DOHH2 (cell line): ENCODE data around the gene PSEN2.

Experiments used
- H3F3A ChIP-seq: fragments of 200-600 bp; sonication (generic), shearing (Covaris generic); 2 replicates; pipeline ENCODE4 v1.6.0; 2016; ENCODE audit warnings: antibody characterized with exemption, mild to moderate bottlenecking; ENCODE audit not compliant: control insufficient read depth, insufficient read depth
- H3K27ac ChIP-seq: fragments of 200-600 bp; sonication (generic); 2 replicates; pipeline ENCODE4 v1.5.1; 2014; ENCODE audit warnings: low read depth, mild to moderate bottlenecking, low read length, moderate library complexity
- H3K27me3 ChIP-seq: fragments of 200-600 bp; sonication (generic); 2 replicates; pipeline ENCODE4 v1.6.1; 2014; ENCODE audit warnings: mild to moderate bottlenecking, low read length, mixed read lengths; ENCODE audit not compliant: control insufficient read depth
- H3K36me3 ChIP-seq: fragments of 200-600 bp; sonication (generic); 2 replicates; pipeline ENCODE4 v1.6.1; 2014; ENCODE audit warnings: mild to moderate bottlenecking, low read length, moderate library complexity, mixed read lengths; ENCODE audit not compliant: control insufficient read depth
- H3K4me1 ChIP-seq: fragments of 200-600 bp; sonication (generic); 2 replicates; pipeline ENCODE4 v1.6.1; 2014; ENCODE audit warnings: mild to moderate bottlenecking, low read length, mixed read lengths; ENCODE audit not compliant: control insufficient read depth
- H3K4me2 ChIP-seq: fragments of 200-600 bp; sonication (generic); 2 replicates; pipeline ENCODE4 v1.6.0; 2014; ENCODE audit warnings: mild to moderate bottlenecking, low read length, moderate library complexity
- H3K4me3 ChIP-seq: fragments of 200-600 bp; sonication (generic); 2 replicates; pipeline ENCODE4 v1.5.1; 2014; ENCODE audit warnings: mild to moderate bottlenecking, low read length, mixed read lengths
- H3K79me2 ChIP-seq: fragments of 200-600 bp; sonication (generic); 2 replicates; pipeline ENCODE4 v1.6.1; 2014; ENCODE audit warnings: mild to moderate bottlenecking, low read length, mixed read lengths; ENCODE audit not compliant: control insufficient read depth
- H3K9me2 ChIP-seq: fragments of 200-600 bp; sonication (generic); replicated peaks from 2 replicates; pipeline ENCODE4 v1.6.1; 2014; ENCODE audit warnings: mild to moderate bottlenecking, low read length, mixed read lengths; ENCODE audit not compliant: control insufficient read depth
- H3K9me3 ChIP-seq: fragments of 200-600 bp; sonication (generic); 2 replicates; pipeline ENCODE4 v1.6.1; 2014; ENCODE audit warnings: antibody characterized with exemption, low read length, mixed read lengths; ENCODE audit not compliant: control insufficient read depth, insufficient read depth
- H4K20me1 ChIP-seq: fragments of 200-600 bp; sonication (generic); 2 replicates; pipeline ENCODE4 v1.6.0; 2014; ENCODE audit warnings: low read depth, mild to moderate bottlenecking, antibody characterized with exemption, low read length, moderate library complexity; ENCODE audit not compliant: control insufficient read depth, insufficient read depth
- EZH2phosphoT487 ChIP-seq: fragments of 200-600 bp; sonication (generic); IDR thresholded peaks from 2 replicates; pipeline ENCODE4 v1.6.1; 2017; ENCODE audit warnings: borderline replicate concordance, mild to moderate bottlenecking, antibody characterized with exemption, low read length, moderate library complexity, mixed read lengths
- TF ChIP-seq, protein P1 (sequence below): fragments of 200-600 bp; sonication (generic); IDR thresholded peaks from one replicate; pipeline ENCODE4 v1.5.1; 2014; ENCODE audit warnings: antibody characterized with exemption, mild to moderate bottlenecking, low read depth, low read length; ENCODE audit not compliant: poor library complexity, severe bottlenecking

The PSEN2 gene

DNA sequence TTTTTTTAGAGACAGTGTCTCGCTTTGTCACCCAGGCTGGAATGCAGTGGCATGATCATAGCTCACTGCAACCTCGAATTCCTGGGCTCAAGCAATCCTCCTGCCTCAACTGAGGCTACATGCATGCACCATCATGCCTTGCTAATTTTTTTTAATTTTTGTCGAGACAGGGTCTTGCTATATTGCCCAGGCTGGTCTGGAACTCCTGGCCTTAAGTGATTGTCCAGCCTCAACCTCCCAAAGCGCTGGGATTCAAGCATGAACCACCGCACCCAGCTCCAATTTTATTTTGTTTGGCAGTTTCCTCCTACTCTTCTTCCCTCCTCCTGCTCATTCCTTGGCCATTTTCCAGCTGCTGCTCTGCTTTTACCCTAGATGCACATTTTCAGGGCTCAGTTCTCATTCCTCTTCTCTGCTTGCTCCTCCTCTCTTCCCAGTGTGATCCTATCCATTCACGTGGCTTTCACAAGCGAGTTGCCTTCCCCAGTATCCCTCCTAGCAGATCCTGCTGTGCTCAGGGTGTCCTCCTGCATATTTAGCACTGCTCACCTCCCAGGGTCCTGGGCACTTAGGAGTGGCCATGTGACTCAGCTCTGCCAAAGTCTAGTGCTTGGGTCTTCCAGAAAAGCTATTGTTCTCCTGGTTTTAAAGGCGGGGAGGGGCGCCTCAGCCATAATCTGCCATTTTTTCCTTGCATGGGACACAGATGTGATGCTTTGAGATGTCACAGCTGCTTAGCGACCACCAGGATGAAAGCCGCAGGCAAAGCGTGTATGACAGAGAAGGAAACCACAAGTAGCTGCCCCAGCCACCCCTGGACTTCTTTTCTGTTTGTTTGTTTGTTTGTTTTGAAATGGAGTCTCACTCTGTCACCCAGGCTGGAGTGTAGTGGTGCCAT lies 33.7 kb downstream of the PSEN2 start:
- Histone ChIP-seq H3K27me3 (no peaks in the 10 kb centered on the region), H3K9me3 (no peaks in the 10 kb centered on the region), H4K20me1 (no peaks in the 10 kb centered on the region), H3K27ac (no peak overlapping the region), H3F3A (no peaks in the 10 kb centered on the region), H3K4me1 (no peaks in the 10 kb centered on the region), H3K4me2 (no peak overlapping the region), H3K4me3 (no peak overlapping the region), H3K36me3 (no peaks in the 10 kb centered on the region), H3K9me2 (no peaks in the 10 kb centered on the region), H3K79me2 (no peaks in the 10 kb centered on the region)
- TF ChIP-seq, protein P1, sequence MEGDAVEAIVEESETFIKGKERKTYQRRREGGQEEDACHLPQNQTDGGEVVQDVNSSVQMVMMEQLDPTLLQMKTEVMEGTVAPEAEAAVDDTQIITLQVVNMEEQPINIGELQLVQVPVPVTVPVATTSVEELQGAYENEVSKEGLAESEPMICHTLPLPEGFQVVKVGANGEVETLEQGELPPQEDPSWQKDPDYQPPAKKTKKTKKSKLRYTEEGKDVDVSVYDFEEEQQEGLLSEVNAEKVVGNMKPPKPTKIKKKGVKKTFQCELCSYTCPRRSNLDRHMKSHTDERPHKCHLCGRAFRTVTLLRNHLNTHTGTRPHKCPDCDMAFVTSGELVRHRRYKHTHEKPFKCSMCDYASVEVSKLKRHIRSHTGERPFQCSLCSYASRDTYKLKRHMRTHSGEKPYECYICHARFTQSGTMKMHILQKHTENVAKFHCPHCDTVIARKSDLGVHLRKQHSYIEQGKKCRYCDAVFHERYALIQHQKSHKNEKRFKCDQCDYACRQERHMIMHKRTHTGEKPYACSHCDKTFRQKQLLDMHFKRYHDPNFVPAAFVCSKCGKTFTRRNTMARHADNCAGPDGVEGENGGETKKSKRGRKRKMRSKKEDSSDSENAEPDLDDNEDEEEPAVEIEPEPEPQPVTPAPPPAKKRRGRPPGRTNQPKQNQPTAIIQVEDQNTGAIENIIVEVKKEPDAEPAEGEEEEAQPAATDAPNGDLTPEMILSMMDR, result no peak
- no peak for TF ChIP-seq EZH2phosphoT487

DNA sequence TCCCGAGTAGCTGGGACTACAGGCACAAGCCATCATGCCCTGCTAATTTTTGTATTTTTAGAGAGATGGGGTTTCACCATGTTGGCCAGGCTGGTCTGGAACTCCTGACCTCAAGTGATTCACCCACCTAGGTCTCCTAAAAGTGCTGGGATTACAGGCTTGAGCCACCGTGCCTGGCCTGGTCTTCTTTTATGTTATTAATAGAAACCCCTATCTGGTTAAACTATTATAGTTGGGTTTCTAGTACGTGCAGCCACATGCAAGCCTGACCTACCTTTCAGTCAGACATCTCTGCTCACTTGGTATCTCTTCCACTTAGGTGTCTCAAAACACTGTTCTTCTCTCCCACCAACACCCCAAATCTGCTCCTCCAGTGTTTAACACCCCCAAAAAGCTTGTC lies 34.4 kb downstream of the PSEN2 start:
- Histone ChIP-seq H3K27ac (no peak overlapping the region), H3K27me3 (no peaks in the 10 kb centered on the region), H4K20me1 (no peaks in the 10 kb centered on the region), H3K79me2 (no peaks in the 10 kb centered on the region), H3K4me1 (no peaks in the 10 kb centered on the region), H3K9me2 (no peaks in the 10 kb centered on the region), H3F3A (no peaks in the 10 kb centered on the region), H3K9me3 (no peaks in the 10 kb centered on the region), H3K4me2 (no peak overlapping the region), H3K4me3 (no peak overlapping the region), H3K36me3 (no peaks in the 10 kb centered on the region)
- TF ChIP-seq, protein P1, result no peak
- no peak for TF ChIP-seq EZH2phosphoT487

DNA sequence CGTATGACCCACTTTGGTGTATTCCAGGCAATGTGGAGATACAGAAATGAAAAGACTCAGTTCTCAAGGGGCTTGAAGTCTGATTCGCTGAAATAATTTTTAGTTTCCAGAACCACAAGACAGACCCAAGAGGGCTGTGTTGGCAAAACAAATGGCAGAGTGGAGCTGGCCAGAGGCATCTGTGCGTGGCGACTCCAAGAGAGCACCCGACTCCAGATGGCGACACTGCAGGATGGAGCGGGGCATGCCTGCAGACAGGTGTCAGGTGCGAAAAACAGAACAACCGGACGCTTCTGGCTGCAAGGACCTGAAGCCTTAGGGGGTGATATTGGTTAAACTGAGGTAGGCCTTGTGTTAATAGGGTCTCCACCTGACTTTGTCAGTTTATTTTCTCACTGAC lies 38.0 kb downstream of the PSEN2 start:
- Histone ChIP-seq H3K36me3 (no peaks in the 10 kb centered on the region), H3K4me2 (no peak overlapping the region), H4K20me1 (no peaks in the 10 kb centered on the region), H3K27ac (no peak overlapping the region), H3K79me2 (no peaks in the 10 kb centered on the region), H3F3A (no peaks in the 10 kb centered on the region), H3K9me3 (no peaks in the 10 kb centered on the region), H3K4me3 (no peak overlapping the region), H3K9me2 (no peaks in the 10 kb centered on the region), H3K4me1 (no peaks in the 10 kb centered on the region), H3K27me3 (no peaks in the 10 kb centered on the region)
- TF ChIP-seq EZH2phosphoT487, result no peak
- TF ChIP-seq, protein P1, result no peak
